Hepatocyte (in vitro differentiated cells): ENCODE data around the gene CTAG1A.
"Not testable (repeated sequence)": the region's sequence is repeated elsewhere in the genome, so short reads cannot be mapped to it uniquely, and the experiment has no call there.

ENCODE experiments used
- CTCF ChIP-seq: fragments of 200-600 bp; sonication (generic); IDR thresholded peaks from 2 replicates; pipeline ENCODE4 v1.5.1; 2016; ENCODE audit warnings: antibody characterized with exemption, mild to moderate bottlenecking; ENCODE audit not compliant: poor library complexity
- EZH2 ChIP-seq: fragments of 200-600 bp; sonication (generic); IDR thresholded peaks from 2 replicates; pipeline ENCODE4 v1.6.1; 2016; ENCODE audit warnings: antibody characterized with exemption, mild to moderate bottlenecking, borderline replicate concordance

DNA sequence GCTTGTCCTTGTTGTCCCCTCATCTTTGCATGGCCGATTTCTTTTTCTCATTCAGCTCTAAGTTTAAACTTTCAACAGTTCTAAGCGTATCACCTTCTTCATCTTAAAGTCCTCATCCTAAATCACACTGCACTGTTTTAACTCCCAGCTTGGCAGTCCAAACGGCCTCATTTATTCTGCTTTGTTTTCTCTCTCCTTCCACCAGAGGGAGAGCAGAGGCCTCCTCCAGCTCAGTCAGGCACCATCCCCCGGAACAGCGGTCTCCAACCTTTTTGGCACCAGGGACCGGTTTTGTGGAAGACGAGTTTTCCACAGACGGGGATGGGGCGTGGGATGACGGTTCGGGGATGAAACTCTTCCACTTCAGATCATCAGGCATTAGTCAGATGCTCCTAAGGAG lies 14.6 kb upstream of the CTAG1A start:
- TF ChIP-seq CTCF, EZH2: not testable (repeated sequence)
